MM.1S (cell line): ENCODE data around the gene CCDC88A.
"Not testable (repeated sequence)": the region's sequence is repeated elsewhere in the genome, so short reads cannot be mapped to it uniquely, and the experiment has no call there.

Experiments
- CTCF ChIP-seq: fragments of 300-600 bp; sonication (generic); IDR thresholded peaks from 2 replicates; pipeline ENCODE4 v1.5.1; 2016; ENCODE audit warnings: antibody characterized with exemption, low read length, mixed read lengths
- EZH2 ChIP-seq: fragments of 300-600 bp; sonication (generic); optimal IDR thresholded peaks from 2 replicates; pipeline ENCODE3; 2017; ENCODE audit warnings: low read depth, mild to moderate bottlenecking, antibody characterized with exemption, low read length, mixed read lengths
- EZH2phosphoT487 ChIP-seq: fragments of 300-600 bp; sonication (generic); IDR thresholded peaks from 2 replicates; pipeline ENCODE4 v1.6.1; 2018; ENCODE audit warnings: antibody characterized with exemption, low read length

GRCh38 chr2:55442045-55442760 lies 22.5 kb upstream of the CCDC88A start:
- not testable (repeated sequence) for TF ChIP-seq CTCF, EZH2, EZH2phosphoT487
